ENCODE results near the gene STK39.

Gene STK39

GRCh38 chr2:168025487-168026202, 221.8 kb downstream of the STK39 start:
- Histone ChIP-seq H3K4me3 (replicated peaks; ENCODE audit: insufficient read depth, low read length) (no peak overlapping the region), H3K27ac (replicated peaks) (no peak overlapping the region), H3K27me3 (ENCODE audit: insufficient read depth, poor library complexity, severe bottlenecking) (no peaks in the 10 kb centered on the region)
- no peak for DNase-seq (ENCODE audit: low read depth in 1 of 2, low spot score in 1 of 2)
- no peak for TF ChIP-seq GABPA (IDR thresholded peaks at IDR 0.05; ENCODE audit: low read depth)
- no peak for TF ChIP-seq REST (IDR thresholded peaks at IDR 0.05; ENCODE audit: insufficient replicate concordance, low read depth)
- no peak for TF ChIP-seq SPI1 (IDR thresholded peaks at IDR 0.05; ENCODE audit: borderline replicate concordance, low read depth)

GRCh38 chr2:168024459-168024858, 222.9 kb downstream of the STK39 start:
- Histone ChIP-seq H3K4me3 (replicated peaks; ENCODE audit: insufficient read depth, low read length) (no peak overlapping the region), H3K27ac (replicated peaks) (no peak overlapping the region), H3K27me3 (ENCODE audit: insufficient read depth, poor library complexity, severe bottlenecking) (no peaks in the 10 kb centered on the region)
- DNase-seq (ENCODE audit: low read depth in 1 of 2, low spot score in 1 of 2): no peak
- TF ChIP-seq GABPA (IDR thresholded peaks at IDR 0.05; ENCODE audit: low read depth): no peak
- no peak for TF ChIP-seq SPI1 (IDR thresholded peaks at IDR 0.05; ENCODE audit: borderline replicate concordance, low read depth)
- no peak for TF ChIP-seq POLR2AphosphoS5 (IDR thresholded peaks at IDR 0.05; ENCODE audit: low read depth)
- no peak for TF ChIP-seq CTCF (IDR thresholded peaks at IDR 0.05; ENCODE audit: insufficient read depth, low read length)
- no peak for TF ChIP-seq REST (IDR thresholded peaks at IDR 0.05; ENCODE audit: insufficient replicate concordance, low read depth)

GRCh38 chr2:168021800-168022587, 225.4 kb downstream of the STK39 start:
- no peak for DNase-seq (ENCODE audit: low read depth in 1 of 2, low spot score in 1 of 2)
- H3K27ac ChIP-seq (replicated peaks): no peak overlapping the region
- H3K27me3 ChIP-seq (ENCODE audit: insufficient read depth, poor library complexity, severe bottlenecking): no peaks in the 10 kb centered on the region
- H3K4me3 ChIP-seq (replicated peaks; ENCODE audit: insufficient read depth, low read length): no peak overlapping the region
- TF ChIP-seq POLR2AphosphoS5 (IDR thresholded peaks at IDR 0.05; ENCODE audit: low read depth) (no peak), SPI1 (IDR thresholded peaks at IDR 0.05; ENCODE audit: borderline replicate concordance, low read depth) (no peak), GABPA (IDR thresholded peaks at IDR 0.05; ENCODE audit: low read depth) (no peak), REST (IDR thresholded peaks at IDR 0.05; ENCODE audit: insufficient replicate concordance, low read depth) (no peak), CTCF (IDR thresholded peaks at IDR 0.05; ENCODE audit: insufficient read depth, low read length) (no peak)

Measured in HL-60 (cell line).